KBM-7 (cell line): ENCODE data around the gene SCART1.
"Not testable (repeated sequence)": the region's sequence is repeated elsewhere in the genome, so short reads cannot be mapped to it uniquely, and the experiment has no call there.

Experiments
- DNase-seq: peaks from one replicate; pipeline ENCODE4 v3.0.0-alpha.2; 2015
- in situ Hi-C: fragments of 300-500 bp; cut with MboI; formaldehyde crosslinking; loops from 2 replicates; pipeline ENCODE4 v1.14.3; 2020; ENCODE audit warnings: low sequenced_read_pairs, low pct_unique_long_range_greater_than_20kb, mixed read lengths

SCART1 gene

DNA sequence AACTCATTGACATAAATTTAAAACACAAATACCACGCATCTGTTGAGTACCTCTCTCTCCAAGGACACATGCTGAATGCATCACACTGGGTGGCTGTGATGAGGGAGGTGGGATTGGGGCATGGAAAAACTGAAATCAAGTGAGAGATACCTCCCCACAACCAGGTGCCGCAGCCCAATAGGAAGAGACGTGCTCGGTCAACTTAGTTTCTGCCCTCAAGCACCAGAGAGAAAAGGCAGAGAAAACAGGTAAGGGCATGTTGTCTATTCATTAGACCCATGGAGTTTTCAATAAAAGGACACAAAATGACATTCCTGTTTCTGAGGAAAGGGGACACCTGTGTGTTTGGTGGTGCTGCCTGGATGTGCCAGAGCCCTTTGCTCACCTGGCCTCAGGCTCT lies 24.2 kb upstream of the SCART1 start:
- DNase-seq, in situ Hi-C loops: not testable (repeated sequence)

DNA sequence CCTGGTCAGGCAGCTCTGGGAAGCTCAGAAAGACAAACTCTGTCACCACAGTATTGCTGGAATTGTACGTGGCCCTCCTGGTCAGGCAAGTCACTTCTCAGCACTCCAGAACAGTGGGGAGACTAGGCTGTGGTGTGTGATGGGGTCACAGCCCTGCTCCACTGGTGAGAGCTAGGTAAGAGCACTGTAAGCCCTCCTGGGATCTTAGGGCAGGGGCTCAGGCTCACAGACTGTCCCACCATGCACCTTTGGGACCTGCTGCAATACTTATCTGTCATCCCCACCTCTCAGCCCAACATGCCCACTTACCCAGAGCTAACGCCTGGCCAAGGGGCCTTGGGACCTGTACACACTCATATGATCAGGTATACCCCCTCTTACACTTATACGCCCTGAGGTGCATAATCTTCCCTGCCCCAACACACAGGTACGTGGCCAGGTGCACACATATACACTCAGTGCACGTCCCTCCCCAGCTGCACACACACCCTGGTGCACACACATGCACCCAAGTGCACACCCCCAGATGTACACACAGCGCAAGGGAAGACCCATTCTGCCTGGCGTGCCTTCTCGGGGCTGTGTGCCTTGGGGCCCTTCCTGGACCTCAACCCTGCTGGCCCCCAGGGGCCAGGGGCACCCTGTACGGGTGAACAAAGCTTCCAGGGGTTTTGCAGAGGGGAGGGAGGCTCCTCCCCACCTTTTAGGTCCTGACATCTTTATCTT lies 21.7 kb upstream of the SCART1 start:
- DNase-seq, in situ Hi-C loops: not testable (repeated sequence)

DNA sequence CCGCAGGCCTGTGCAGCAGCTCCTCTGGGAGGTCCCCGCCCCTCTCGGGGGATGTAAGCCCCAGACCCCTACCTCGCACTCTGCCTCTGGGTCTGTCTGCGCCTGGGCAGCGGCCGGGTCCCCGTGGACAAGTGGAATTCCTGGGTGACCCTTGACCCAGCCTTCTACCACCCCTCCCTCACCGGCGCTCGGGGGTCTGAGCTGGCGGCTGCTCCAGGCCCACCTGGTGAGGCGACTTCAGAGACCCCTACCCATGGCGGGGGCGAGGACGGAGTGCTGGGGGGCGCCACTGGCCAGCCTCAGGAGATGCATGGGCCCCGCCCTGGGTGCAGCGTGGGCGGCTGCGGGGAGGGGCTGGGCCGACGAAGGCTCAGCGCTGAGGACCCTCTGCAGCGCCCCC lies 21.0 kb upstream of the SCART1 start:
- in situ Hi-C loops, DNase-seq: not testable (repeated sequence)

DNA sequence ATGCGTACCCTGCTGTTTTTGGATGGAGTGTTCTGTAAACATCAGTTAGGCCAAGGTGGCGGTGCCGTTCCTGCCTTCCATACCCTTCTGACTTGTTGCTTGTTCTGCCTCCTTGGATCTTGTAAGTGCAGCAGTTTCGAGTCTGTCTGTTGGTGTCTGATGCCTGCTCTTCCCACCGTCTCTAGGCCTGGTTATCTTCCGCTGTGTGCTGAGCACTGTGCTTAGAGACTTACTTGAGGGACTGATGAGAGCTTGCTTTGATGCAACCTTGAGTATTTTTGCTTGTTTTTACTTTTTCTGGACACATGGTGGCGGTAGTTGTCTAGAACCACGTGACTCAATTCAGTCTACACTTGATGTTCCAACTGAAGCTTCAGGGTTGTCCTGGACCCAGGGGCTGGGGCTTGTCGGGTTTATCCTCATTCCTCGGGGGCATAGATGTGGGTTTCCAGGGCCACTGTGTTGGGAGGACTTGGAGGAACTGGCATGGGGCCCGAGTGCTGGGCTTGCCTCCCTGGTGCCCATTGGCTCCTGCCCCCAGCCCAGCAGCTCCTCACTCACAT lies 15.0 kb upstream of the SCART1 start:
- peak; percentile 83 for DNase-seq
- in situ Hi-C loops, result no loop called here

DNA sequence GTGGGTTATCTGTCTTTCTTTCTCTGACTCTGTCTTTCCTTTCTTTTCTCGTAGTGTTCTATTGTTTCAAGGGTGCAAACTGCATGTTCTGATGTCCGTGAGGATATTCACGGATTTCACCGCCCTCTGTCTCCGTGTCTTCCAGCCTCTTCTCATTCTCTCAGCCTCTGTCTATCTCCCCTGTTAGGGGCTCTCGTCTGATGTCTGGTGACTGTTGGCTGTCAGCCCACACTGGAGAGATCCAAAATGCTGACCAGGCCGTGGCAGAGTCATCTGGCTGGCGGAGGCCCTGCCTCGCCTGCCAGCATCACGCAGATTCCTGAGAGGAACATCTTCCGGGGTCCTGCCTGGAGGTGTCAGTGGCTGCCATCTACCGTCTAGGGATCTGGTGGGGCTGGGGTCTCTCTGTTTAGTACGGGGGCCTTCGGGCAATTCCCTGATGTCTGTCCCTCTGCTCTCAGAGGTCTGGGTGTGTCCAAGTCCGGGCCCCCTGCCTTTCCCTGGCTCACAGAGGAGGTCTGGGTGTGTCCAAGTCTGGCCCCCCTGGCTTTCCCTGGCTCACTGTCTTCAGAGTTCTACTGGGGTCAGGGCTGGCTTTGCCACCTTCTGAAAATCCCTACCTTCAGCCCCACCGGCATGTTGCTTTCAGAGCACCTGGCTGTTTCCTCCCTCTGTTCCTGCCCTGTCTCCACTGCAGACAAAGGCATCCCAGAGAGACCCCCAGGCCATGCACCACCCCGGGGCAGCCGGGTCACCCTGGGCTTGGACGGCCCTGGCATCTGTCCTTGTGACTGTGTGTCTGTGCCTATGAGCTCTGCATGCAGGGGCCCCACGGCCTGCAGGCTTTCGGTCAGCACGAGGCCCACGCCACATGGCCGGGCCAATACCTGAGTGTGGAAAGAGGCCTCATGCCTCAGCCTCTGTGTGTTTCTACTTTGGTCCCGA lies 14.0 kb upstream of the SCART1 start:
- in situ Hi-C loops, result no loop called here
- DNase-seq, result no peak

DNA sequence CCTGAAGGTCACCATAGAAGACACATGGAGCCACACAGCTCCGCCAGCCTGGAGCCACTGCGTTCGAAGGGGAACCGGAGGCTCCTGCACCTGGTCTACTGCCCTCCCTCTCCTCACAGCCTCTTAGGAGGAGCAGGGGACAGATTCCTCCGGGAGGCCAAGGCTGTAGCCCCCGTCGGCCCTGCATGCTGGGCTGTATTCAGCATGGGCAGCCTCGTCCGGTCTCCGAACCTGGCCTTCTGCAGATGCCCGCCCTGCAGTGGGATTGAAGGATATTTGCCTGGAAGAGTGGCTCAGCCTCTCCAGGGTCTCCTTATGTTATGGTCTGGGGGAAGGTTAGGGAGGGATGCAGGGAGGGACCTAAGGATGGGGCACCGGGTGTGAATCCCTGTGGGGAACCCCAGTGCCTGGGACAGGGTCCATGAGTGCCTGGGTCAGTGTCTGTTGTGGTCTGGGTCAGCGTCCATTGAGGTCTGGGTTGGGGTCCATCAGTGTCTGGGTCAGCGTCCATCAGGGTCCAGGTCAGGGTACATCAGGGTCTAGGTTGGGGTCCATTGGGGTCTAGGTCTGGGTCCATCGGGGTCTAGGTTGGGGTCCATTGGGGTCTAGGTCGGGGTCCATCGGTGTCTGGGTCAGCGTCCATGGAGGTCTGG lies 13.0 kb upstream of the SCART1 start:
- in situ Hi-C loops, result no loop called here
- no peak for DNase-seq

DNA sequence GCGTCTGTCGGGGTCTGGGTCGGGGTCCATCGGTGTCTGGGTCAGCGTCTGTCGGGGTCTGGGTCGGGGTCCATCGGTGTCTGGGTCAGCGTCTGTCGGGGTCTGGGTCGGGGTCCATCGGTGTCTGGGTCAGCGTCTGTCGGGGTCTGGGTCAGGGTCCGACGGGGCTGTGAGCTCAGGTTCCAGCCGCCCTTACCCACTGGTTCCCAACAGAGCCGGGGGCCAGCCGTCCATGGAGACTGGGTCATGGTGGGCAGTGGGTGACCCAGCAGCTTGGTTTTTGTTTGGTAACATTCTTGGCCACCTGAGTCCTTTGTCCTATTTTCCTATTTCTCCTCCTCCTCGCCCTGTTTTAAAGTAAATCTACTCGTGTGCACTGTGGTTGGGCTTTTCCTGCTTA lies 12.4 kb upstream of the SCART1 start:
- in situ Hi-C loops, DNase-seq: not testable (repeated sequence)

DNA sequence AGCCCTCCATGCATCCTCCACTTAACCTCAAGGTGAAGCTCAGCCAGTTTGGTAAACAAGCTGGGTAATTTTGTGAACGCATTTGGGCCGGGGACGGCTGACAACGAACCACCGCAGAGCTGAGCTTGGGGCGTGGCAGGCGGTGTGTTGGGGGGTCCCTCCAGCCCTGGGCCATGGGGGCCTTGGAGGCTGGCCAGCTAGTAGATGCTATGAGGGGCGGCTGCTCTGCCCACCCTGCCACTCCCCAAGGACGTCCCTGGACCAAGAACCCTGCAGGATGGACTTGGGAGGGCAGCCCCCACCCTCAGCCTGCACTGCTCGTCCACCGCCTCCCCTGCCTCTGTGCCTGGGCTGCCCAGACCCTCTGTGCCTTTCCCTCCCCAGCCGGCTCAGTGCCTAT lies 12.0 kb upstream of the SCART1 start:
- DNase-seq, result no peak
- in situ Hi-C loops, result no loop called here

DNA sequence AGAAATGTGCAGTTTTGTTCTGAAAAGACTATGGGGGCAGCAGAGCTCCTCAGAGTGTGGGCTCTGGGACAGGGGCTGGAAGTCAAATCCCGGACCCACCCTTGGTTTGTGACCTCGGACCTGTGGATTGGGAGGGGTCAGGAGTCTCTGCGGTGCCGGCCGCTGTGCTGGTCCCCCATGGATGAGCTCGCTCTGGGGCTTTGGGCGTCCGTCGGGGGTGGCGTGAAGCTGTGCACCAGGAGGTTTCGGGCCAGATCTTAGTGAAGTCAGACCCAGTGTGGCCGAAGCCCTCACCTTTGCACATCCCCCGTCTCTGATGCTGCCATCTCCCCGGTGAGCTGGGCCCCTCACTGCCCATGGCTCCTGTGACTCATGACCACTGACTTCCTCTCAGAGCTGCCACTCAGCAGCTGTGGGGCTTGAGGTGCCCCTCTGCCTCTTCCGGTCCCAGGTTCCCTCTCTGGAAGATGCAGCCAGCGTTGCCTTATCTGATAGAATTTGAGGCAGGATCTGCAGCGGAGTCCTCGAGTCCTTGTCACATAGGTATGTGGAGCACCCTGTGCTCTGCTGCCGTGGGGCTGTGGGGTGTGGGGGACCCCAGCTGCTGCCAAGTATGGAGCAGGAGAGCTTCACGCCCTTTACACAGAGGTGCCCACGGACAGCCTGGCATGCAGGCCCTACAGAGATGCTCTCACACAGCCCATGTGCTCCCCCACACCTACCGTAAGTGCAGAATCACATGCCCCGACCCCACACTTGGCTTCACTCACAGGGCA lies 11.4 kb upstream of the SCART1 start:
- DNase-seq, result peak; percentile 64

DNA sequence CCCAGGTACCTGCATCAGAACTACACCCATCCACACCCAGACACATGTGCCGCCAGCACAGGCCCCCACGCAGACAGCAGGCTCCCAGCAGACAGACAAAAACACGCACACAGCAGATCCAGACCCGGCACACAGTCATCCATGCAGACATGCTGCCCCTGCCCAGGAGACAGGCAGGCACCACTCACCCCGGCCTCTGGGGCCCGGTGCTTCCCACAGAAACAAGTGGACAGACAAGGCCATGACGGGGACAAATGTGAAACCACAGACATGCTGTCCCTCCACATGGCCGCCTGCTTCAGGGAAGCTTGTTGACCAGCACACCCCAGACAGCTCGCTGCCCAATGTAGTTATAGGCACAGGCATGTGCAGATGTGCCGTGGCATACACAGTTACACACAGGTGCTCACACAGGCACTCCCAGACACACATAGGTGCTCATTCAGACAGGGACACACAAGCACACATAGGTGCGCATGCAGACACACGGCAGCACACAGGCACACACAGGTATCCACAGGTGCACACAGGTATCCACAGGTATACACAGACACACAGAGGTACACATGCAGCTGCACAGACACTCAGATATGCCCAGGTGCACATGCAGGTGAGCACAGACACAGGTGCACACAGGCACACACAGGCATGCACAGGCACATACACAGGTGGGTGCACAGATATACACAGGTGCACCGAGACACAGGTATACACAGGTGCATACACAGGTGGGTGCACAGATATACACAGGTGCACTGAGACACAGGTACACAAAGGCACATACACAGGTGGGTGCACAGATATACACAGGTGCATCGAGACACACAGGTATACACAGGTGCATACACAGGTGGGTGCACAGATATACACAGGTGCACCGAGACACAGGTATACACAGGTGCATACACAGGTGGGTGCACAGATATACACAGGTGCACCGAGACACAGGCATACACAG lies 10.5 kb upstream of the SCART1 start:
- in situ Hi-C loops, result no loop called here

More for the DNA sequence above, 11.4 kb upstream of the SCART1 start:
- in situ Hi-C loops, result no loop called here

DNA sequence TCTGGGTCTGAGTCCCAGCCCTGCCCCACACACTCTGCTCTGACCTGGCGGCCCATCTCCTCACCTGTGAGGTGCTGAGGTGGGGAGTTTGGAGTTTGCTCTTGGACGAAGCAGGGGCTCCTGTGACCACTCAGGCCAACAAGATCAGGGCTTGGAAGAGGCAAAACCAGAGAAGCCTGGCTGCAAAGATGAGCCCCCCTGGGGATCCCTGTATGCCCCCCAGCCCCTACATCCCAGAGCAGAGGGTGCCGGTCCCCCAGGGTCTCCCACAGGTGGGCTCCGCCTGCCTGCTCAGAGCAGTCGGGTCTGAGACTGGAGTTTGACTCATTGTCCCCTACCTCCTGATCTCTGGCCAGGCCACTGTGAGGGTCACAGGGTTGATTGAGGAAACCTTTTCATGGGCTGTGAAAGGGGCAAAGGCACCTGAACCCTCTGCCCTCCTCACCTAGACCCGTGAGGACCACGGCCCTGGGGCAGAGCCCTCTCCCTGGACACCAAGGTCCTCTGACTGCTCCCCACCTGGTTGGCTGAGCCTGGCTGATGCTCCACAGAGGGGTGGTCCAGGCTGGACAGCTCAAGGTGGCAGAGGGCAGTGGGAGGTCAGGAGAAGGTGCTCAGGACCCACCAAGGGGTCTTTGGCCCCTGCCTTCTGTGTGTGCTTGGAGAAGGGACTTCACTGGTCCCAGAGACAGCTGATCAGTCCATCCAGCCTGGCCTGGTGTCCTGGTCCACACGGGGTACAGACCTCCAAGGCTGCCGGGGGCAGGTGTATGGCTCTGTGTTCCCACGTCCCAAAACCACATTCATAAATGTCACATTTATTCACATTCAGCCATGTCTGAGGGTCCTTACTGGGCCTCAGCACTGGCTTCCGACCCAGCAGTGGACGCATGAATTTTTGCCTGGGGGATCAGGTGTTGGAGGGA lies 9.1 kb upstream of the SCART1 start:
- in situ Hi-C loops, result no loop called here
- DNase-seq, result no peak

More for the DNA sequence above, 10.5 kb upstream of the SCART1 start:
- DNase-seq, result no peak

DNA sequence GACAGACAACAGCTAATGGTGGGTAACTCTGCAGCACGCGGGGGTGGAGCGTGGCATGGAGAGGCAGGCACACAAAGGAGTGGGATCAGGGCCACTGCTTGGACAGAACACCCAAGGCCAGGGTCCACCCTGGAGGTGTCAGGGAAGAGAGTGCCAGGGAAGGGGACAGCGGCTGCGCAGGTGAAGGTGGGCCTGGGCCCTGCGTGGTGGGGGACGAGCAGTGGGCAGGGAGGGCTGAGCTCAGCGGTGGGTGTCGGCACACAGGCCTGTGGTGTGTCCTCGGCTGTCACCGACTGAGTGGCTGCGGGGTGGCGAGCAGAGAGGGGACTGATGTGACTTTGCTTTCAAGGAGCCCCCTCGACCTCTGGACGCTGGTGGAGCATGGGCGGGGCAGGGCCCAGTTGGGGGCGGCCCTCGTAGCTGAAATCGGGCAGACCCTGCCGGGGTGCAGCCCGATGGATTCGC lies 8.4 kb upstream of the SCART1 start:
- in situ Hi-C loops, result no loop called here

DNA sequence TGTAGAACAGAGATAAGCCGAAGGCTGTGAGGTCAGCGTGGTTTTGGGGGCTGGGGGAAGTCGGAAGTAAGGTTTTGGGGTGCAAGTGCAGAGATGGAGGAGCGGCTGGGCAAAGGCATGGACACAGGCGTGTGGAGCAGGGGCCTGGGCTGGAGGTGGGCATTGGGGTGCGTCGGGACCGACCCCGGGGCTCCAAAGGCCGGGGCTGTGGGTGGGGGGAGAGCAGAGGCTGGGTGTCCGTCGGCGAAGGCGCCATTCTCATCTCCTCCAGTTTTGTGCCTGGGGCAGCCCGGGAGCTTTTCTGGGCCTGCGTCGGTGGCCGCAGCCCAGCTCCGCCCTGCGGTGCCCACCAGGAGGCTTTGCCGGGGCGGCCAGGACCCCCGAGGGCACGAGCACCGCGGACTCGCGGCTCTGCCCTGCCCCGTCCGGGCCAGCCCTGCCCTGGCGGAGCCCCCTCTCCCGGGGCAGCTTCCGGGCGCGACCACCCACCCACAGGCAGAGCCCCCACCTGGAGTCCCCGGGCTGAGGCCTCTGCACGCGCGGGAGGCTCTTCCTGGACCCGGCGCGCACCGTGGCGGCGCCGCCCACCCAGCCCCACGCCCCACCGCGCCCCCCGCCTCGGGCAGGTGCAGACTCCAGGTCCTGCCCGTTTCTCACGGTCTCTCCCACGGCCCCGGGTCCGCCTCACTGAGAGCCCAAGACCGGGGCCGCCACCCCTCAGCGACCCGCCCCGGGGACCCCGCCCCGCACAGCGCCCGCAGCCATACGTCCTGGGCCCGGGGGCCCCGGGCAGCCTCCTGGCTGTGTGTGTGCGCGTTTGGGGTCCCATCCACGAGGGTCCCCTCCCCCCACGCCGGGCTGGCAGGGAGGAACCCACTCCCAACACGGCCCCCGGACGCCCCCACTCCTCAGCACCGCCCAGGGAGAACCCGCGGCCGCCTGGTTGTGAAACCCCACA lies 7.7 kb upstream of the SCART1 start:
- in situ Hi-C loops, result no loop called here
- no peak for DNase-seq

More for the DNA sequence above, 8.4 kb upstream of the SCART1 start:
- no peak for DNase-seq

DNA sequence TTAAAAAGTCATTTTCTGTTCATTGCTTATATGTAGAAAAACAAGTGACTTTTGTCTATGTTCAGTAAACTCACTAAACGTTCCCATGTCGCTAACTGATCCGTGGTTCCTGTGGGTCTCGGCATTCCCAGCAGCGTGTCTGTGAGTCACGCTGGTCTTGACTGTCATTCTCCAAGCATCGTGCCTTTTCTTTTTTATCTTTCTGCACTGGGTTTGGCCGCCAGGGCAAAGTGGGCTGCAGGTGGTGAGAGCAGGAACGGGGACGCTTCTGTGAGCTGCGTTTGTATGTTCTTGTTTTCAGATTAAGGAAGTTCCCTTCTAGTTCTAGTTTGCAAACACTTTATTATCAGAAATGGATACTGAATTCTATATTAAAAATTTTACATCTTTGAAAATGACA lies 6.8 kb upstream of the SCART1 start:
- in situ Hi-C loops, result no loop called here
- DNase-seq, result no peak

DNA sequence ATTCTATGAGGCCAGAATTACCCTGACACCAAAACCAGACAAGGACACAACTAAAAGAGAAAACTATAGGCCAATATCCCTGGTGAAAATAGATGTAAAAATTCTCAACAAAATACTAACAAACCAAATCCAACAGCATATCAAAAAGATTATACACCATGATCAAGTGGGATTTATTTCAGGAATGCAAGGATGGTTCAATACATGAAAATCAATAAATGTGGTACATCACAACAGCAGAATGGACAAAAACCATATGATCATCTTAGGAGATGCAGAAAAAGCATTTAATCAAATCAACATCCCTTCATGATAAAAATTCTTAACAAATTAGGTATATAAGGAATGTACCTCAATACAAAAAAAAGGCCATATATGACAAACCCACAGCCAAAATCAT lies 5.6 kb upstream of the SCART1 start:
- in situ Hi-C loops, result no loop called here
- no peak for DNase-seq

DNA sequence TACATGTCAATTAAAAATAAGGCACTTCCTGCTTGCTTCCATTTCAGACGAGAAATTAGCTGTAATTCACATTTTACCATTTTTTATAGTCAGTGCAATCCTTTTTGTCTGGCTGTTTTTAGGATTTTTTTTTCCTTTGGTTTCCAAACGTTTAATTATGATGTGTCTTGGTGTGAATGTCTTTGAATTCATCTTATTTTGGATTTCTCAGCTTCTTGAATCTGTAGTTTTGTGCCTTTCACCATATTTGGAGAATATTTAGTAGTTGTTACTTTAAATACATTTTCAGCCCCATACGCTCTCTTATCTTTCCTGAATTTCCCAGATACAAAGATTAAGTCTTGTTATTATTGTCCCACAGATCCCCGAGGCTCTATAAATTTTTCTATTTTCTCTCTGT lies 2.4 kb upstream of the SCART1 start:
- in situ Hi-C loops, result no loop called here
- no peak for DNase-seq
